ENCODE data around the gene CYP4A22. TPM values are rescaled to one million over a fixed set of nuclear protein-coding genes. Genes with fewer than 3 reads are reported as not detected.

The CYP4A22 gene
- total RNA-seq, 1 experiment from 2014 or later = not detected

- CTCF ChIA-PET = interaction anchor here (0.6 to 4.8 kb wide), 10 partner anchors 7 to 537 kb away, joined by 3 to 92 read pairs (median 6); partner anchors contain the start of gene CMPK1
- Mint-ChIP-seq H3K9me3 (ENCODE audit: low read depth, unreplicated experiment) (no peaks in the 10 kb centered on the region), H3K27ac (ENCODE audit: unreplicated experiment) (peak overlapping the region; percentile 83), H3K4me3 (ENCODE audit: low read depth, unreplicated experiment) (peak overlapping the region; percentile 87), H3K36me3 (ENCODE audit: insufficient read depth, unreplicated experiment) (peaks cover 82% of the 10 kb centered on the region), H3K27me3 (ENCODE audit: unreplicated experiment) (no peaks in the 10 kb centered on the region), H3K4me1 (ENCODE audit: low read depth, unreplicated experiment) (peaks cover 83% of the 10 kb centered on the region)
- no peak for DNase-seq
- BruUV-seq (replicated peaks) = TSS peak; percentile 83
- intact Hi-C loops (cut with micrococcal nuclease; ENCODE audit: unreplicated experiment) = loop anchor here (10.0 kb wide), 1 partner anchor 146 kb away; the partner anchor contains the start of gene CMPK1
- TF ChIP-seq CTCF (IDR thresholded peaks at IDR 0.05; ENCODE audit: unreplicated experiment) = no peak
These were observed 51.8 kb downstream of the CYP4A22 start for GRCh38 chr1:47188791-47189785.

- Mint-ChIP-seq H3K4me1 (ENCODE audit: low read depth, unreplicated experiment) (peaks cover 82% of the 10 kb centered on the region), H3K27ac (ENCODE audit: unreplicated experiment) (peak within 1 kb of the TSS; percentile 83), H3K4me3 (ENCODE audit: low read depth, unreplicated experiment) (peak within 1 kb of the TSS; percentile 87), H3K9me3 (ENCODE audit: low read depth, unreplicated experiment) (no peaks in the 10 kb centered on the region), H3K36me3 (ENCODE audit: insufficient read depth, unreplicated experiment) (peaks cover 73% of the 10 kb centered on the region), H3K27me3 (ENCODE audit: unreplicated experiment) (no peaks in the 10 kb centered on the region)
- intact Hi-C loops (cut with micrococcal nuclease; ENCODE audit: unreplicated experiment) = loop anchor here (10.0 kb wide), 2 partner anchors 145 to 235 kb away; partner anchors contain the start of gene CMPK1
- peak; percentile 96 for DNase-seq
- no TSS peak for BruUV-seq (replicated peaks)
- TF ChIP-seq CTCF (IDR thresholded peaks at IDR 0.05; ENCODE audit: unreplicated experiment) = no peak
- CTCF ChIA-PET = interaction anchor here (0.6 to 4.8 kb wide), 13 partner anchors 8 to 783 kb away, joined by 3 to 92 read pairs (median 5); partner anchors contain the start of gene CMPK1
These were observed 52.7 kb downstream of the CYP4A22 start, which contains the start of gene PDZK1IP1 for GRCh38 chr1:47189844-47190508. TSS of gene PDZK1IP1 (minus strand) at chr1:47190036. CDS start at chr1:47189932, 104 bp downstream.

- intact Hi-C loops (cut with micrococcal nuclease; ENCODE audit: unreplicated experiment) = loop anchor here (10.0 kb wide), 1 partner anchor 234 kb away; no protein-coding TSS in a partner anchor
- H3K27me3 Mint-ChIP-seq (ENCODE audit: unreplicated experiment) = no peaks in the 10 kb centered on the region
- CTCF ChIA-PET = interaction anchor here (0.5 to 4.8 kb wide), 13 partner anchors 8 to 784 kb away, joined by 3 to 92 read pairs (median 5); partner anchors contain the start of gene CMPK1
- peaks cover 77% of the 10 kb centered on the region for H3K4me1 Mint-ChIP-seq (ENCODE audit: low read depth, unreplicated experiment)
- H3K36me3 Mint-ChIP-seq (ENCODE audit: insufficient read depth, unreplicated experiment) = peaks cover 68% of the 10 kb centered on the region
- DNase-seq = no peak
- peak overlapping the region; percentile 87 for H3K4me3 Mint-ChIP-seq (ENCODE audit: low read depth, unreplicated experiment)
- no TSS peak for BruUV-seq (replicated peaks)
- TF ChIP-seq CTCF (IDR thresholded peaks at IDR 0.05; ENCODE audit: unreplicated experiment) = no peak
- peak overlapping the region; percentile 83 for H3K27ac Mint-ChIP-seq (ENCODE audit: unreplicated experiment)
- H3K9me3 Mint-ChIP-seq (ENCODE audit: low read depth, unreplicated experiment) = no peaks in the 10 kb centered on the region
These were observed 53.2 kb downstream of the CYP4A22 start for GRCh38 chr1:47190509-47190855.

GRCh38 chr1:47190857-47191256, 53.6 kb downstream of the CYP4A22 start:
- H3K27me3 Mint-ChIP-seq (ENCODE audit: unreplicated experiment) = no peaks in the 10 kb centered on the region
- no peaks in the 10 kb centered on the region for H3K9me3 Mint-ChIP-seq (ENCODE audit: low read depth, unreplicated experiment)
- TF ChIP-seq CTCF (IDR thresholded peaks at IDR 0.05; ENCODE audit: unreplicated experiment) = no peak
- DNase-seq = no peak
- intact Hi-C loops (cut with micrococcal nuclease; ENCODE audit: unreplicated experiment) = loop anchor here (10.0 kb wide), 1 partner anchor 234 kb away; no protein-coding TSS in a partner anchor
- H3K4me3 Mint-ChIP-seq (ENCODE audit: low read depth, unreplicated experiment) = peak overlapping the region; percentile 87
- H3K36me3 Mint-ChIP-seq (ENCODE audit: insufficient read depth, unreplicated experiment) = peaks cover 64% of the 10 kb centered on the region
- peaks cover 73% of the 10 kb centered on the region for H3K4me1 Mint-ChIP-seq (ENCODE audit: low read depth, unreplicated experiment)
- peak overlapping the region; percentile 83 for H3K27ac Mint-ChIP-seq (ENCODE audit: unreplicated experiment)
- BruUV-seq (replicated peaks) = TSS peak; percentile 83
- CTCF ChIA-PET = interaction anchor here (0.5 to 4.8 kb wide), 7 partner anchors 12 to 535 kb away, joined by 3 to 92 read pairs (median 4); no protein-coding TSS in a partner anchor

Data from Calu3 (cell line).